Measurements from ENCODE around the gene SLC39A5. TPM values are rescaled to one million over a fixed set of nuclear protein-coding genes. Genes with fewer than 3 reads are reported as not detected.

The SLC39A5 gene
- total and polyA plus RNA-seq, 2 of the 13 experiments (the other 11 are each of a cell fraction or from before 2014, with no cell fraction given), result 59.7 to 101 TPM

GRCh38 chr12:56221757-56222530 is 7.9 kb upstream of the SLC39A5 start, which contains the start of gene RNF41 (continued):
- TF ChIP-seq, protein P1, sequence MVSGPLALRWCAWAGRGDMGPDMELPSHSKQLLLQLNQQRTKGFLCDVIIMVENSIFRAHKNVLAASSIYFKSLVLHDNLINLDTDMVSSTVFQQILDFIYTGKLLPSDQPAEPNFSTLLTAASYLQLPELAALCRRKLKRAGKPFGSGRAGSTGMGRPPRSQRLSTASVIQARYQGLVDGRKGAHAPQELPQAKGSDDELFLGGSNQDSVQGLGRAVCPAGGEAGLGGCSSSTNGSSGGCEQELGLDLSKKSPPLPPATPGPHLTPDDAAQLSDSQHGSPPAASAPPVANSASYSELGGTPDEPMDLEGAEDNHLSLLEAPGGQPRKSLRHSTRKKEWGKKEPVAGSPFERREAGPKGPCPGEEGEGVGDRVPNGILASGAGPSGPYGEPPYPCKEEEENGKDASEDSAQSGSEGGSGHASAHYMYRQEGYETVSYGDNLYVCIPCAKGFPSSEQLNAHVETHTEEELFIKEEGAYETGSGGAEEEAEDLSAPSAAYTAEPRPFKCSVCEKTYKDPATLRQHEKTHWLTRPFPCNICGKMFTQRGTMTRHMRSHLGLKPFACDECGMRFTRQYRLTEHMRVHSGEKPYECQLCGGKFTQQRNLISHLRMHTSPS (CRISPR knock-in tag; IDR thresholded peaks at IDR 0.05; ENCODE audit: low read depth), result no peak
- TF ChIP-seq CHD2 (IDR thresholded peaks at IDR 0.05; ENCODE audit: low read depth, low read length), result no peak
- no peak for TF ChIP-seq SUZ12 (IDR thresholded peaks at IDR 0.05; ENCODE audit: low read depth, low read length)
- no peak for TF ChIP-seq CCAR2 (optimal IDR thresholded peaks at IDR 0.05; ENCODE audit: low read depth, low read length)
- TF ChIP-seq ZKSCAN1 (IDR thresholded peaks at IDR 0.05; ENCODE audit: low read length), result no peak
- TF ChIP-seq, protein P2, sequence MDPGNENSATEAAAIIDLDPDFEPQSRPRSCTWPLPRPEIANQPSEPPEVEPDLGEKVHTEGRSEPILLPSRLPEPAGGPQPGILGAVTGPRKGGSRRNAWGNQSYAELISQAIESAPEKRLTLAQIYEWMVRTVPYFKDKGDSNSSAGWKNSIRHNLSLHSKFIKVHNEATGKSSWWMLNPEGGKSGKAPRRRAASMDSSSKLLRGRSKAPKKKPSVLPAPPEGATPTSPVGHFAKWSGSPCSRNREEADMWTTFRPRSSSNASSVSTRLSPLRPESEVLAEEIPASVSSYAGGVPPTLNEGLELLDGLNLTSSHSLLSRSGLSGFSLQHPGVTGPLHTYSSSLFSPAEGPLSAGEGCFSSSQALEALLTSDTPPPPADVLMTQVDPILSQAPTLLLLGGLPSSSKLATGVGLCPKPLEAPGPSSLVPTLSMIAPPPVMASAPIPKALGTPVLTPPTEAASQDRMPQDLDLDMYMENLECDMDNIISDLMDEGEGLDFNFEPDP (CRISPR knock-in tag; conservative IDR thresholded peaks at IDR 0.05), result 0 out of 2 replicates have a peak, but pooled peaks have one; percentile 76
- no peak for TF ChIP-seq ADNP (CRISPR knock-in tag; IDR thresholded peaks at IDR 0.05)
- TF ChIP-seq HDAC6 (IDR thresholded peaks at IDR 0.05; ENCODE audit: low read depth, low read length), result no peak
- TF ChIP-seq, protein P3, sequence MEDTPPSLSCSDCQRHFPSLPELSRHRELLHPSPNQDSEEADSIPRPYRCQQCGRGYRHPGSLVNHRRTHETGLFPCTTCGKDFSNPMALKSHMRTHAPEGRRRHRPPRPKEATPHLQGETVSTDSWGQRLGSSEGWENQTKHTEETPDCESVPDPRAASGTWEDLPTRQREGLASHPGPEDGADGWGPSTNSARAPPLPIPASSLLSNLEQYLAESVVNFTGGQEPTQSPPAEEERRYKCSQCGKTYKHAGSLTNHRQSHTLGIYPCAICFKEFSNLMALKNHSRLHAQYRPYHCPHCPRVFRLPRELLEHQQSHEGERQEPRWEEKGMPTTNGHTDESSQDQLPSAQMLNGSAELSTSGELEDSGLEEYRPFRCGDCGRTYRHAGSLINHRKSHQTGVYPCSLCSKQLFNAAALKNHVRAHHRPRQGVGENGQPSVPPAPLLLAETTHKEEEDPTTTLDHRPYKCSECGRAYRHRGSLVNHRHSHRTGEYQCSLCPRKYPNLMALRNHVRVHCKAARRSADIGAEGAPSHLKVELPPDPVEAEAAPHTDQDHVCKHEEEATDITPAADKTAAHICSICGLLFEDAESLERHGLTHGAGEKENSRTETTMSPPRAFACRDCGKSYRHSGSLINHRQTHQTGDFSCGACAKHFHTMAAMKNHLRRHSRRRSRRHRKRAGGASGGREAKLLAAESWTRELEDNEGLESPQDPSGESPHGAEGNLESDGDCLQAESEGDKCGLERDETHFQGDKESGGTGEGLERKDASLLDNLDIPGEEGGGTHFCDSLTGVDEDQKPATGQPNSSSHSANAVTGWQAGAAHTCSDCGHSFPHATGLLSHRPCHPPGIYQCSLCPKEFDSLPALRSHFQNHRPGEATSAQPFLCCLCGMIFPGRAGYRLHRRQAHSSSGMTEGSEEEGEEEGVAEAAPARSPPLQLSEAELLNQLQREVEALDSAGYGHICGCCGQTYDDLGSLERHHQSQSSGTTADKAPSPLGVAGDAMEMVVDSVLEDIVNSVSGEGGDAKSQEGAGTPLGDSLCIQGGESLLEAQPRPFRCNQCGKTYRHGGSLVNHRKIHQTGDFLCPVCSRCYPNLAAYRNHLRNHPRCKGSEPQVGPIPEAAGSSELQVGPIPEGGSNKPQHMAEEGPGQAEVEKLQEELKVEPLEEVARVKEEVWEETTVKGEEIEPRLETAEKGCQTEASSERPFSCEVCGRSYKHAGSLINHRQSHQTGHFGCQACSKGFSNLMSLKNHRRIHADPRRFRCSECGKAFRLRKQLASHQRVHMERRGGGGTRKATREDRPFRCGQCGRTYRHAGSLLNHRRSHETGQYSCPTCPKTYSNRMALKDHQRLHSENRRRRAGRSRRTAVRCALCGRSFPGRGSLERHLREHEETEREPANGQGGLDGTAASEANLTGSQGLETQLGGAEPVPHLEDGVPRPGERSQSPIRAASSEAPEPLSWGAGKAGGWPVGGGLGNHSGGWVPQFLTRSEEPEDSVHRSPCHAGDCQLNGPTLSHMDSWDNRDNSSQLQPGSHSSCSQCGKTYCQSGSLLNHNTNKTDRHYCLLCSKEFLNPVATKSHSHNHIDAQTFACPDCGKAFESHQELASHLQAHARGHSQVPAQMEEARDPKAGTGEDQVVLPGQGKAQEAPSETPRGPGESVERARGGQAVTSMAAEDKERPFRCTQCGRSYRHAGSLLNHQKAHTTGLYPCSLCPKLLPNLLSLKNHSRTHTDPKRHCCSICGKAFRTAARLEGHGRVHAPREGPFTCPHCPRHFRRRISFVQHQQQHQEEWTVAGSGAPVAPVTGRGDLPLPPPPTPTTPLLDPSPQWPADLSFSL (CRISPR knock-in tag; IDR thresholded peaks at IDR 0.05), result no peak
- peak; percentile 27; the same call in 1 of the 2 replicates for TF ChIP-seq PPARG (CRISPR knock-in tag; conservative IDR thresholded peaks at IDR 0.05)
- peak; percentile 75 for TF ChIP-seq ZNF331 (CRISPR knock-in tag; IDR thresholded peaks at IDR 0.05)
- TF ChIP-seq MXI1 (IDR thresholded peaks at IDR 0.05; ENCODE audit: borderline replicate concordance, low read depth, low read length), result peak; percentile 18; the same call in 1 of the 3 replicates
- TF ChIP-seq, protein P4, sequence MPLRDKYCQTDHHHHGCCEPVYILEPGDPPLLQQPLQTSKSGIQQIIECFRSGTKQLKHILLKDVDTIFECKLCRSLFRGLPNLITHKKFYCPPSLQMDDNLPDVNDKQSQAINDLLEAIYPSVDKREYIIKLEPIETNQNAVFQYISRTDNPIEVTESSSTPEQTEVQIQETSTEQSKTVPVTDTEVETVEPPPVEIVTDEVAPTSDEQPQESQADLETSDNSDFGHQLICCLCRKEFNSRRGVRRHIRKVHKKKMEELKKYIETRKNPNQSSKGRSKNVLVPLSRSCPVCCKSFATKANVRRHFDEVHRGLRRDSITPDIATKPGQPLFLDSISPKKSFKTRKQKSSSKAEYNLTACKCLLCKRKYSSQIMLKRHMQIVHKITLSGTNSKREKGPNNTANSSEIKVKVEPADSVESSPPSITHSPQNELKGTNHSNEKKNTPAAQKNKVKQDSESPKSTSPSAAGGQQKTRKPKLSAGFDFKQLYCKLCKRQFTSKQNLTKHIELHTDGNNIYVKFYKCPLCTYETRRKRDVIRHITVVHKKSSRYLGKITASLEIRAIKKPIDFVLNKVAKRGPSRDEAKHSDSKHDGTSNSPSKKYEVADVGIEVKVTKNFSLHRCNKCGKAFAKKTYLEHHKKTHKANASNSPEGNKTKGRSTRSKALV (CRISPR knock-in tag; IDR thresholded peaks at IDR 0.05), result peak; percentile 81
- TF ChIP-seq ARID2 (CRISPR knock-in tag; IDR thresholded peaks at IDR 0.05; ENCODE audit: borderline replicate concordance), result no peak
- peak; percentile 54 for TF ChIP-seq NFYC (CRISPR knock-in tag; IDR thresholded peaks at IDR 0.05)

All from HepG2 (cell line).